Smooth muscle cell (in vitro differentiated cells): Measurements from ENCODE around the gene RXRA. TPM values are rescaled to one million over a fixed set of nuclear protein-coding genes. Genes with fewer than 3 reads are reported as not detected.

Source experiments
- DNase-seq: peaks from one replicate; lab custom pipeline; 2025; ENCODE audit not compliant: unreplicated experiment; lab: John Stamatoyannopoulos, UW
- H2AFZ ChIP-seq: fragments of 200-600 bp; sonication (generic); 2 replicates; pipeline ENCODE4 v1.6.0; 2016; ENCODE audit warnings: antibody characterized with exemption, low read depth, mild to moderate bottlenecking
- H3F3A ChIP-seq: fragments of 200-600 bp; sonication (generic); 2 replicates; pipeline ENCODE4 v1.6.0; 2017; ENCODE audit warnings: antibody characterized with exemption, low read depth
- H3K27ac ChIP-seq: fragments of 200-600 bp; sonication (generic); 2 replicates; pipeline ENCODE4 v1.5.1; 2016; ENCODE audit warnings: low read depth, mild to moderate bottlenecking
- H3K27me3 ChIP-seq: fragments of 200-600 bp; sonication (generic); 2 replicates; pipeline ENCODE4 v1.6.1; 2016; ENCODE audit warnings: low read depth, mild to moderate bottlenecking
- H3K36me3 ChIP-seq: fragments of 200-600 bp; sonication (generic); 2 replicates; pipeline ENCODE4 v1.5.1; 2016; ENCODE audit warnings: low read depth
- H3K4me1 ChIP-seq: fragments of 200-600 bp; sonication (generic); 2 replicates; pipeline ENCODE4 v1.5.1; 2016; ENCODE audit warnings: low read depth
- H3K4me2 ChIP-seq: fragments of 200-600 bp; sonication (generic); 2 replicates; pipeline ENCODE4 v1.6.0; 2016; ENCODE audit warnings: mild to moderate bottlenecking
- H3K4me3 ChIP-seq: fragments of 200-600 bp; sonication (generic); 2 replicates; pipeline ENCODE4 v1.5.1; 2016; ENCODE audit warnings: mild to moderate bottlenecking
- H3K79me2 ChIP-seq: fragments of 200-600 bp; sonication (generic); 2 replicates; pipeline ENCODE4 v1.6.0; 2016; ENCODE audit warnings: low read depth, mild to moderate bottlenecking
- H3K9ac ChIP-seq: fragments of 200-600 bp; sonication (generic); 2 replicates; pipeline ENCODE4 v1.6.0; 2016; ENCODE audit warnings: low read depth
- H3K9me3 ChIP-seq: fragments of 200-600 bp; sonication (generic); replicated peaks from 2 replicates; pipeline ENCODE4 v1.5.1; 2016; ENCODE audit warnings: low read depth
- H4K20me1 ChIP-seq: fragments of 200-600 bp; sonication (generic); 2 replicates; pipeline ENCODE4 v1.6.0; 2016; ENCODE audit warnings: low read depth
- CTCF ChIP-seq: fragments of 200-600 bp; sonication (generic); IDR thresholded peaks from 2 replicates; pipeline ENCODE4 v1.5.1; 2017; ENCODE audit warnings: borderline replicate concordance, mild to moderate bottlenecking, antibody characterized with exemption; ENCODE audit not compliant: insufficient read depth, poor library complexity, severe bottlenecking
- WGBS: methylation state at CpG from one replicate; pipeline ENCODE4 v1.1.7; 2016; ENCODE audit warnings: low lambda C conversion rate; 5-methylcytosine and 5-hydroxymethylcytosine counted together
- polyA plus RNA-seq: library from polyadenylated mRNA; unstranded; fragments of >200 nt; fragmentation: Nextera tagmentation; extraction: Ambion mirVana; gene quantifications from 2 replicates; pipeline ENCODE4 v1.2.1, GENCODE V29; 2016
- total RNA-seq: library from RNA; depleted of rRNA; stranded (reverse); fragments of >200 nt; gene quantifications from 2 replicates; pipeline ENCODE4 v1.2.3, GENCODE V29; 2014

RXRA gene
- total and polyA plus RNA-seq, 2 experiments from 2014 or later = 8.9 to 23.1 TPM

- H3K27ac ChIP-seq = no peak overlapping the region
- peaks cover 100% of the 10 kb centered on the region for H4K20me1 ChIP-seq
- H3K9ac ChIP-seq = no peak overlapping the region
- no peaks in the 10 kb centered on the region for H3F3A ChIP-seq
- 89% methylated on average over 8 of the region's 8 CpGs for WGBS
- H3K9me3 ChIP-seq = no peaks in the 10 kb centered on the region
- TF ChIP-seq CTCF = no peak
- DNase-seq = no peak
- no peak overlapping the region for H2AFZ ChIP-seq
- peaks cover 83% of the 10 kb centered on the region for H3K79me2 ChIP-seq
- H3K27me3 ChIP-seq = no peaks in the 10 kb centered on the region
- no peak overlapping the region for H3K4me2 ChIP-seq
- no peak overlapping the region for H3K4me3 ChIP-seq
- no peaks in the 10 kb centered on the region for H3K36me3 ChIP-seq
- H3K4me1 ChIP-seq = peaks cover 18% of the 10 kb centered on the region
Measured at GRCh38 chr9:134355158-134355557, 28.9 kb downstream of the RXRA start.

GRCh38 chr9:134355561-134356279 lies 29.5 kb downstream of the RXRA start:
- Histone ChIP-seq H3K36me3 (no peaks in the 10 kb centered on the region), H3K9ac (no peak overlapping the region), H3K4me2 (no peak overlapping the region), H3K79me2 (peaks cover 82% of the 10 kb centered on the region), H3K9me3 (no peaks in the 10 kb centered on the region), H4K20me1 (peaks cover 100% of the 10 kb centered on the region), H2AFZ (no peak overlapping the region), H3K4me1 (peaks cover 18% of the 10 kb centered on the region), H3K27ac (no peak overlapping the region), H3F3A (no peaks in the 10 kb centered on the region), H3K27me3 (no peaks in the 10 kb centered on the region), H3K4me3 (no peak overlapping the region)
- no peak for DNase-seq
- TF ChIP-seq CTCF = no peak
- WGBS = 77% methylated on average over 15 of the region's 15 CpGs

- Histone ChIP-seq H3K4me2 (peak overlapping the region; percentile 59), H3F3A (no peaks in the 10 kb centered on the region), H3K79me2 (peaks cover 82% of the 10 kb centered on the region), H3K27me3 (no peaks in the 10 kb centered on the region), H2AFZ (no peak overlapping the region), H3K9me3 (no peaks in the 10 kb centered on the region), H3K9ac (no peak overlapping the region), H4K20me1 (peaks cover 100% of the 10 kb centered on the region), H3K27ac (peak overlapping the region; percentile 42), H3K36me3 (no peaks in the 10 kb centered on the region), H3K4me3 (no peak overlapping the region), H3K4me1 (peaks cover 18% of the 10 kb centered on the region)
- WGBS = 75% methylated on average over 29 of the region's 29 CpGs
- TF ChIP-seq CTCF = no peak
- DNase-seq = no peak
Measured at GRCh38 chr9:134356496-134357470, 30.5 kb downstream of the RXRA start.
